GM12872 (cell line): Measurements from ENCODE around the gene SEZ6L2.

Experiments used
- CTCF ChIP-seq: IDR thresholded peaks from 3 replicates; pipeline ENCODE4 v1.5.1; 2011; ENCODE audit warnings: low read depth, mild to moderate bottlenecking, low read length, moderate library complexity; ENCODE audit not compliant: insufficient read depth

SEZ6L2 gene

GRCh38 chr16:29925781-29926710, 26.7 kb upstream of the SEZ6L2 start, which contains the start of gene KCTD13:
Gene KCTD13, minus strand, starts transcription at chr16:29926226. Its CDS starts 193 bp downstream, at chr16:29926033.
- TF ChIP-seq CTCF: no peak

GRCh38 chr16:29925105-29925756, 25.9 kb upstream of the SEZ6L2 start:
- TF ChIP-seq CTCF: no peak

GRCh38 chr16:29922986-29923501, 23.7 kb upstream of the SEZ6L2 start:
- no peak for TF ChIP-seq CTCF

- TF ChIP-seq CTCF: no peak
Observed at GRCh38 chr16:29922326-29922725, 23.0 kb upstream of the SEZ6L2 start.

- no peak for TF ChIP-seq CTCF
Observed at GRCh38 chr16:29921034-29921385, 21.7 kb upstream of the SEZ6L2 start.

GRCh38 chr16:29920288-29921033, 21.1 kb upstream of the SEZ6L2 start:
- TF ChIP-seq CTCF: no peak

- TF ChIP-seq CTCF: no peak
Observed at GRCh38 chr16:29916979-29917378, 17.6 kb upstream of the SEZ6L2 start.
